SHP77 treated with DMSO at 0.1 percent for 48 hours (cell line): ENCODE measurements around the gene SMAD6.
"Not testable (repeated sequence)": the region's sequence is repeated elsewhere in the genome, so short reads cannot be mapped to it uniquely, and the experiment has no call there.

Experiments
- DNase-seq: peaks from one replicate; lab custom pipeline; 2025; lab: John Stamatoyannopoulos, UW

SMAD6 gene

GRCh38 chr15:66677336-66677735 is 24.7 kb upstream of the SMAD6 start:
- DNase-seq: no peak

GRCh38 chr15:66679061-66679656 is 22.9 kb upstream of the SMAD6 start:
- no peak for DNase-seq

- DNase-seq: no peak
Observed at GRCh38 chr15:66679657-66680108, 22.4 kb upstream of the SMAD6 start.

- no peak for DNase-seq
Observed at GRCh38 chr15:66680502-66680901, 21.5 kb upstream of the SMAD6 start.

GRCh38 chr15:66681395-66681794 is 20.6 kb upstream of the SMAD6 start:
- no peak for DNase-seq

GRCh38 chr15:66682246-66682645 is 19.8 kb upstream of the SMAD6 start:
- DNase-seq: no peak

GRCh38 chr15:66682865-66683264 is 19.2 kb upstream of the SMAD6 start:
- DNase-seq: no peak

- DNase-seq: no peak
Observed at GRCh38 chr15:66684136-66684681, 17.8 kb upstream of the SMAD6 start.

- no peak for DNase-seq
Observed at GRCh38 chr15:66685638-66686150, 16.3 kb upstream of the SMAD6 start.

GRCh38 chr15:66690912-66691311 is 11.1 kb upstream of the SMAD6 start:
- DNase-seq: not testable (repeated sequence)

- no peak for DNase-seq
Observed at GRCh38 chr15:66691727-66692126, 10.3 kb upstream of the SMAD6 start.

- DNase-seq: no peak
Observed at GRCh38 chr15:66692391-66692790, 9.6 kb upstream of the SMAD6 start.

- no peak for DNase-seq
Observed at GRCh38 chr15:66692808-66693596, 9.0 kb upstream of the SMAD6 start.

- no peak for DNase-seq
Observed at GRCh38 chr15:66696770-66697169, 5.3 kb upstream of the SMAD6 start.

GRCh38 chr15:66698318-66698961 is 3.6 kb upstream of the SMAD6 start:
- DNase-seq: peak; percentile 13

GRCh38 chr15:66698971-66699370 is 3.1 kb upstream of the SMAD6 start:
- DNase-seq: no peak

- no peak for DNase-seq
Observed at GRCh38 chr15:66700412-66700801, 1.6 kb upstream of the SMAD6 start.

- DNase-seq: peak; percentile 75
Observed at GRCh38 chr15:66700802-66701421, 1.1 kb upstream of the SMAD6 start.

GRCh38 chr15:66701422-66702034 is 508 bp upstream of the SMAD6 start:
- DNase-seq: no peak

GRCh38 chr15:66702787-66703539 is 927 bp downstream of the SMAD6 start:
- DNase-seq: no peak

GRCh38 chr15:66703540-66703941 is 1.5 kb downstream of the SMAD6 start:
- DNase-seq: no peak
